Colon (tissue), 2 donors: Measurements from ENCODE around the gene PPM1N.

ENCODE experiments used
- FAIRE-seq: peaks from 2 replicates; lab custom pipeline; 2012; peaks lifted over from hg19 to GRCh38; lab: Jason Lieb, UNC
- donor health status: control.
- donor health status: control.

The PPM1N gene

GRCh38 chr19:45498411-45499195 lies at the start of gene PPM1N:
TSS of gene PPM1N (plus strand) at chr19:45498443. CDS start at chr19:45498473, 30 bp downstream.
- FAIRE-seq = no peak

- no peak for FAIRE-seq
Measured at GRCh38 chr19:45448887-45449299, 49.4 kb upstream of the PPM1N start.

GRCh38 chr19:45450012-45450333 lies 48.3 kb upstream of the PPM1N start:
- FAIRE-seq = no peak

- FAIRE-seq = no peak
Measured at GRCh38 chr19:45451131-45451849, 47.0 kb upstream of the PPM1N start.

GRCh38 chr19:45451850-45452387 lies 46.3 kb upstream of the PPM1N start:
- no peak for FAIRE-seq

- FAIRE-seq = no peak
Measured at GRCh38 chr19:45455707-45456499, 42.3 kb upstream of the PPM1N start.

- FAIRE-seq = no peak
Measured at GRCh38 chr19:45456500-45456815, 41.8 kb upstream of the PPM1N start.

GRCh38 chr19:45457776-45458175 lies 40.5 kb upstream of the PPM1N start:
- no peak for FAIRE-seq

- FAIRE-seq = no peak
Measured at GRCh38 chr19:45460807-45461347, 37.4 kb upstream of the PPM1N start.

GRCh38 chr19:45462174-45462573 lies 36.1 kb upstream of the PPM1N start:
- FAIRE-seq = no peak

- no peak for FAIRE-seq
Measured at GRCh38 chr19:45463241-45463640, 35.0 kb upstream of the PPM1N start.

- FAIRE-seq = no peak
Measured at GRCh38 chr19:45464274-45464673, 34.0 kb upstream of the PPM1N start.

GRCh38 chr19:45464852-45465441 lies 33.3 kb upstream of the PPM1N start:
- FAIRE-seq = no peak

GRCh38 chr19:45467115-45467455 lies 31.2 kb upstream of the PPM1N start:
- no peak for FAIRE-seq

- FAIRE-seq = no peak
Measured at GRCh38 chr19:45467456-45468158, 30.6 kb upstream of the PPM1N start, which contains the start of gene FOSB. TSS of gene FOSB (plus strand) at chr19:45467996. CDS start at chr19:45468587, 591 bp downstream.

GRCh38 chr19:45468159-45468651 lies 30.0 kb upstream of the PPM1N start:
- FAIRE-seq = no peak

- FAIRE-seq = no peak
Measured at GRCh38 chr19:45468803-45469131, 29.5 kb upstream of the PPM1N start.

- no peak for FAIRE-seq
Measured at GRCh38 chr19:45469132-45469944, 28.9 kb upstream of the PPM1N start.

GRCh38 chr19:45469945-45470761 lies 28.1 kb upstream of the PPM1N start:
- no peak for FAIRE-seq

- no peak for FAIRE-seq
Measured at GRCh38 chr19:45470762-45471081, 27.5 kb upstream of the PPM1N start.
